ENCODE data around the gene SAFB.

GRCh38 chr19:5623397-5624017, 624 bp downstream of the SAFB start:
- no peak for TF ChIP-seq EZH2 (IDR thresholded peaks at IDR 0.05)
- TF ChIP-seq POLR2AphosphoS5 (IDR thresholded peaks at IDR 0.05; ENCODE audit: borderline replicate concordance, low read depth, low read length) = no peak
- no peak for TF ChIP-seq FOXP2 (optimal IDR thresholded peaks at IDR 0.05; ENCODE audit: control extremely low read depth, extremely low read length, insufficient read depth)
